Measurements from ENCODE around the gene ACSF3. TPM values are rescaled to one million over a fixed set of nuclear protein-coding genes. Genes with fewer than 3 reads are reported as not detected.

Gene ACSF3
- total and polyA plus RNA-seq, 3 donors from 2014 or later: 30.3 to 70.1 (median 61.0) TPM

GRCh38 chr16:89172171-89172527, 78.5 kb downstream of the ACSF3 start:
- WGBS, 2 donors: 72 to 79% methylated on average over 6 to 11 of the region's 11 CpGs
- Histone ChIP-seq H3K9me3 (no peaks in the 10 kb centered on the region), H3K4me3 (no peak overlapping the region), H3K27ac (no peak overlapping the region), H3K4me1 (peaks cover 6% of the 10 kb centered on the region), H3K36me3 (ENCODE audit: low read depth, missing control alignments) (no peaks in the 10 kb centered on the region), H3K27me3 (no peaks in the 10 kb centered on the region)
- intact Hi-C loops (cut with DNase I; ENCODE audit: low total_unique reads): no loop called here
- TF ChIP-seq POLR2A (IDR thresholded peaks at IDR 0.05) (no peak), CTCF (IDR thresholded peaks at IDR 0.05) (no peak)
- no peak for DNase-seq

GRCh38 chr16:89172528-89173173, 79.0 kb downstream of the ACSF3 start:
- Histone ChIP-seq H3K4me3 (no peak overlapping the region), H3K4me1 (peaks cover 5% of the 10 kb centered on the region), H3K27ac (no peak overlapping the region), H3K9me3 (no peaks in the 10 kb centered on the region), H3K36me3 (ENCODE audit: low read depth, missing control alignments) (no peaks in the 10 kb centered on the region), H3K27me3 (no peaks in the 10 kb centered on the region)
- TF ChIP-seq CTCF (IDR thresholded peaks at IDR 0.05) (no peak), POLR2A (IDR thresholded peaks at IDR 0.05) (no peak)
- intact Hi-C loops (cut with DNase I; ENCODE audit: low total_unique reads): no loop called here
- 64 to 68% methylated on average over 6 to 13 of the region's 13 CpGs for WGBS, 2 donors
- DNase-seq: no peak

- peaks cover 5% of the 10 kb centered on the region for H3K4me1 ChIP-seq
- 65 to 77% methylated on average over 4 to 11 of the region's 11 CpGs for WGBS, 2 donors
- H3K36me3 ChIP-seq (ENCODE audit: low read depth, missing control alignments): no peaks in the 10 kb centered on the region
- no peak overlapping the region for H3K27ac ChIP-seq
- no peak for DNase-seq
- no peaks in the 10 kb centered on the region for H3K27me3 ChIP-seq
- H3K9me3 ChIP-seq: no peaks in the 10 kb centered on the region
- no peak overlapping the region for H3K4me3 ChIP-seq
- TF ChIP-seq POLR2A (IDR thresholded peaks at IDR 0.05): no peak
- TF ChIP-seq CTCF (IDR thresholded peaks at IDR 0.05): no peak
- intact Hi-C loops (cut with DNase I; ENCODE audit: low total_unique reads): no loop called here
Observed at GRCh38 chr16:89173174-89173921, 79.7 kb downstream of the ACSF3 start.

- DNase-seq: no peak
- no peaks in the 10 kb centered on the region for H3K27me3 ChIP-seq
- H3K27ac ChIP-seq: no peak overlapping the region
- H3K4me3 ChIP-seq: no peak overlapping the region
- H3K9me3 ChIP-seq: no peaks in the 10 kb centered on the region
- no peak for TF ChIP-seq POLR2A (IDR thresholded peaks at IDR 0.05)
- TF ChIP-seq CTCF (IDR thresholded peaks at IDR 0.05): no peak
- intact Hi-C loops (cut with DNase I; ENCODE audit: low total_unique reads): no loop called here
- H3K36me3 ChIP-seq (ENCODE audit: low read depth, missing control alignments): no peaks in the 10 kb centered on the region
- 70 to 71% methylated on average over 16 to 23 of the region's 23 CpGs for WGBS, 2 donors
- peaks cover 5% of the 10 kb centered on the region for H3K4me1 ChIP-seq
Observed at GRCh38 chr16:89174055-89174827, 80.6 kb downstream of the ACSF3 start.

All from testis (tissue), 3 donors.